Panc1 (cell line): ENCODE measurements around the gene CNTNAP1. TPM values are rescaled to one million over a fixed set of nuclear protein-coding genes. Genes with fewer than 3 reads are reported as not detected.
A peak's percentile ranks its signal among the peaks of the same experiment; 100 is the strongest.

Source experiments
- ATAC-seq: fragments of 200-7000 bp; cut with Tn5 transposase; 2 replicates; pipeline ENCODE4 v1.9.1; 2020; ENCODE audit warnings: mild to moderate bottlenecking, moderate library complexity
- BruUV-seq: library from RNA; stranded (reverse); fragments of 400-500 nt; replicated peaks from 2 replicates; lab custom pipeline; 2021; lab: Mats Ljungman, UMichigan
- CTCF ChIA-PET: fragments of 300-600 bp; sonication (Branson Sonifier 250); formaldehyde crosslinking; loops from one replicate; lab custom pipeline; 2022; ENCODE audit warnings: antibody characterized with exemption; lab: Charles Lee
- POLR2A ChIA-PET: fragments of 300-600 bp; sonication (Branson Sonifier 250); formaldehyde crosslinking; loops from one replicate; lab custom pipeline; 2022; ENCODE audit warnings: antibody characterized with exemption; lab: Charles Lee
- DNase-seq: peaks from one replicate; pipeline ENCODE4 v3.0.0-alpha.2; 2010; ENCODE audit warnings: low read depth, low spot score
- H3K27ac ChIP-seq: 2 replicates; pipeline ENCODE4 v1.5.1; 2011; ENCODE audit warnings: mild to moderate bottlenecking, low read length, inconsistent platforms
- H3K27me3 ChIP-seq: fragments of 200-500 bp; sonication (Bioruptor generic); 2 replicates; pipeline ENCODE4 v1.6.0; 2014; ENCODE audit warnings: low read length, inconsistent platforms; ENCODE audit not compliant: control insufficient read depth, insufficient read depth
- H3K36me3 ChIP-seq: fragments of 200-500 bp; sonication (Bioruptor generic); 2 replicates; pipeline ENCODE4 v1.5.1; 2014; ENCODE audit warnings: inconsistent platforms, mild to moderate bottlenecking, low read length, moderate library complexity; ENCODE audit not compliant: control insufficient read depth, insufficient read depth
- H3K4me1 ChIP-seq: 2 replicates; pipeline ENCODE4 v1.5.1; 2011; ENCODE audit warnings: inconsistent platforms, mild to moderate bottlenecking, low read length, moderate library complexity; ENCODE audit not compliant: control insufficient read depth, insufficient read depth
- H3K4me3 ChIP-seq, 2 experiments: 2 replicates each; pipeline ENCODE4 v1.5.1; 2011 to 2012; ENCODE audit warnings: low read depth in 2 of 2, low read length in 2 of 2, mild to moderate bottlenecking in 2 of 2, inconsistent platforms in 1 of 2, moderate library complexity in 1 of 2
- H3K9me3 ChIP-seq: fragments of 200-500 bp; sonication (Bioruptor generic); 2 replicates; pipeline ENCODE4 v1.5.1; 2014; ENCODE audit warnings: low read depth, mild to moderate bottlenecking, inconsistent platforms, low read length, moderate library complexity; ENCODE audit not compliant: control insufficient read depth, insufficient read depth
- POLR2AphosphoS5 ChIP-seq: IDR thresholded peaks from 2 replicates; pipeline ENCODE4 v1.6.1; 2012; ENCODE audit warnings: mild to moderate bottlenecking, low read depth, low read length, moderate library complexity
- SIN3A ChIP-seq: IDR thresholded peaks from 2 replicates; pipeline ENCODE4 v1.6.1; 2012; ENCODE audit warnings: low read depth, mild to moderate bottlenecking, low read length, moderate library complexity, borderline replicate concordance; ENCODE audit not compliant: insufficient read depth
- TCF7L2 ChIP-seq: IDR thresholded peaks from 2 replicates; pipeline ENCODE4 v1.6.1; 2011; ENCODE audit warnings: mild to moderate bottlenecking, low read depth, low read length, inconsistent platforms
- in situ Hi-C: cut with HindIII; loops from 2 replicates; pipeline ENCODE4 v1.10.0; 2016; ENCODE audit warnings: low sequenced_read_pairs, low pct_unique_long_range_greater_than_20kb
- intact Hi-C: fragments of 100-400 bp; cut with micrococcal nuclease; formaldehyde crosslinking; loops from one replicate; pipeline ENCODE4 v1.10.0; 2022; ENCODE audit not compliant: unreplicated experiment
- total RNA-seq: library from RNA; stranded (reverse); gene quantifications from one replicate; pipeline ENCODE4 v1.2.1, GENCODE V29; 2021; ENCODE audit not compliant: unreplicated experiment
- TF ChIP-seq, protein P1 (sequence below), 2 experiments: IDR thresholded peaks; 2 replicates each; pipeline ENCODE4 v1.6.1; 2011 to 2012; ENCODE audit warnings: low read depth in 2 of 2, control low read depth in 1 of 2, low read length in 1 of 2, mild to moderate bottlenecking in 1 of 2, moderate library complexity in 1 of 2; ENCODE audit not compliant: insufficient read depth in 1 of 2
- TF ChIP-seq, protein P2 (sequence below): fragments of 450-650 bp; IDR thresholded peaks from 2 replicates; pipeline ENCODE4 v1.5.1; 2017; ENCODE audit warnings: mild to moderate bottlenecking

Gene CNTNAP1
- total RNA-seq, 1 experiment from 2014 or later = 20.4 TPM

DNA sequence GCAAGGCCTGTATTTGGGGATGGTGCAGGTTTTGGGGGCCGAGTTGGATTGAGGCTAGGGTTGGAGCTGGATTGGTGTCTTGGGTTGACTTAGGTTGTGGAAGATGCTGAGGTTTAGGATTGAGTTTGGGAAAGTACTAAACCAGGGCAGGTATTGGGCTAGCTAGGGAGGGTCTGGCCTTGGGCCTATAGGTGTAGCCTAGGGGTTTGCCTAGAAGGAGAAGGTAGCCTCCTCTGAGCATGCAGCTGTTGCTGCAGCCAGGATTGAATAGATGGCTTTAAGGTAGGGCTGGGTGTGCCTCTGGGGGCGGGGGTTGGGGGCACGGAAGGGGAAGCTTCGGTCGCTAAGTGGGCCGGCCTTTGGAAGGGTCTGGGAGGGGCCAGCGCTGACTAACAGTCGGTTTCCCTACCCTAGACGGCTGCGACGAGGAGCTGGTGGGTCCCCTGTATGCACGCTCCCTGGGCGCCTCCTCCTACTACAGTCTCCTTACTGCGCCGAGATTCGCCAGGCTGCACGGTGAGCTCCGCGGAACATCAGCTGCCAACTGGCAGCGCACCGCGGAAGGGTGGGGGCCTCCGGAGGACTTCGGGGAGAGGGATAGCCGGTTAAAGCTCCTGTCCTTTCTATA, 1.2 kb downstream of the CNTNAP1 start:
- TF ChIP-seq POLR2AphosphoS5 (no peak), SIN3A (no peak), TCF7L2 (no peak)
- TF ChIP-seq, protein P1, sequence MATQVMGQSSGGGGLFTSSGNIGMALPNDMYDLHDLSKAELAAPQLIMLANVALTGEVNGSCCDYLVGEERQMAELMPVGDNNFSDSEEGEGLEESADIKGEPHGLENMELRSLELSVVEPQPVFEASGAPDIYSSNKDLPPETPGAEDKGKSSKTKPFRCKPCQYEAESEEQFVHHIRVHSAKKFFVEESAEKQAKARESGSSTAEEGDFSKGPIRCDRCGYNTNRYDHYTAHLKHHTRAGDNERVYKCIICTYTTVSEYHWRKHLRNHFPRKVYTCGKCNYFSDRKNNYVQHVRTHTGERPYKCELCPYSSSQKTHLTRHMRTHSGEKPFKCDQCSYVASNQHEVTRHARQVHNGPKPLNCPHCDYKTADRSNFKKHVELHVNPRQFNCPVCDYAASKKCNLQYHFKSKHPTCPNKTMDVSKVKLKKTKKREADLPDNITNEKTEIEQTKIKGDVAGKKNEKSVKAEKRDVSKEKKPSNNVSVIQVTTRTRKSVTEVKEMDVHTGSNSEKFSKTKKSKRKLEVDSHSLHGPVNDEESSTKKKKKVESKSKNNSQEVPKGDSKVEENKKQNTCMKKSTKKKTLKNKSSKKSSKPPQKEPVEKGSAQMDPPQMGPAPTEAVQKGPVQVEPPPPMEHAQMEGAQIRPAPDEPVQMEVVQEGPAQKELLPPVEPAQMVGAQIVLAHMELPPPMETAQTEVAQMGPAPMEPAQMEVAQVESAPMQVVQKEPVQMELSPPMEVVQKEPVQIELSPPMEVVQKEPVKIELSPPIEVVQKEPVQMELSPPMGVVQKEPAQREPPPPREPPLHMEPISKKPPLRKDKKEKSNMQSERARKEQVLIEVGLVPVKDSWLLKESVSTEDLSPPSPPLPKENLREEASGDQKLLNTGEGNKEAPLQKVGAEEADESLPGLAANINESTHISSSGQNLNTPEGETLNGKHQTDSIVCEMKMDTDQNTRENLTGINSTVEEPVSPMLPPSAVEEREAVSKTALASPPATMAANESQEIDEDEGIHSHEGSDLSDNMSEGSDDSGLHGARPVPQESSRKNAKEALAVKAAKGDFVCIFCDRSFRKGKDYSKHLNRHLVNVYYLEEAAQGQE (IDR thresholded peaks at IDR 0.05; ENCODE audit: insufficient read depth in 1 of 2, low read depth in 2 of 2, low read length in 1 of 2) = no peak
- TF ChIP-seq, protein P2, sequence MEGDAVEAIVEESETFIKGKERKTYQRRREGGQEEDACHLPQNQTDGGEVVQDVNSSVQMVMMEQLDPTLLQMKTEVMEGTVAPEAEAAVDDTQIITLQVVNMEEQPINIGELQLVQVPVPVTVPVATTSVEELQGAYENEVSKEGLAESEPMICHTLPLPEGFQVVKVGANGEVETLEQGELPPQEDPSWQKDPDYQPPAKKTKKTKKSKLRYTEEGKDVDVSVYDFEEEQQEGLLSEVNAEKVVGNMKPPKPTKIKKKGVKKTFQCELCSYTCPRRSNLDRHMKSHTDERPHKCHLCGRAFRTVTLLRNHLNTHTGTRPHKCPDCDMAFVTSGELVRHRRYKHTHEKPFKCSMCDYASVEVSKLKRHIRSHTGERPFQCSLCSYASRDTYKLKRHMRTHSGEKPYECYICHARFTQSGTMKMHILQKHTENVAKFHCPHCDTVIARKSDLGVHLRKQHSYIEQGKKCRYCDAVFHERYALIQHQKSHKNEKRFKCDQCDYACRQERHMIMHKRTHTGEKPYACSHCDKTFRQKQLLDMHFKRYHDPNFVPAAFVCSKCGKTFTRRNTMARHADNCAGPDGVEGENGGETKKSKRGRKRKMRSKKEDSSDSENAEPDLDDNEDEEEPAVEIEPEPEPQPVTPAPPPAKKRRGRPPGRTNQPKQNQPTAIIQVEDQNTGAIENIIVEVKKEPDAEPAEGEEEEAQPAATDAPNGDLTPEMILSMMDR = no peak
- TSS peak; percentile 50 for BruUV-seq
- ChIA-PET CTCF (interaction anchor here (0.6 to 1.3 kb wide), 3 partner anchors 86 to 164 kb away, joined by 4 to 10 read pairs (median 4); no protein-coding TSS in a partner anchor), POLR2A (interaction anchor here (0.9 kb wide), 1 partner anchor 29 kb away, joined by 3 read pairs; no protein-coding TSS in a partner anchor)
- DNase-seq = no peak
- Histone ChIP-seq H3K4me3 (peak overlapping the region; percentile 52 to 67; a peak in 3 of 4 replicates), H3K9me3 (no peaks in the 10 kb centered on the region), H3K4me1 (peaks cover 17% of the 10 kb centered on the region), H3K36me3 (no peaks in the 10 kb centered on the region), H3K27me3 (no peaks in the 10 kb centered on the region), H3K27ac (peak overlapping the region; percentile 17; the same call in 1 of the 2 replicates)
- ATAC-seq = no peak
- intact Hi-C loops (no loop called here), in situ Hi-C loops (no loop called here)

DNA sequence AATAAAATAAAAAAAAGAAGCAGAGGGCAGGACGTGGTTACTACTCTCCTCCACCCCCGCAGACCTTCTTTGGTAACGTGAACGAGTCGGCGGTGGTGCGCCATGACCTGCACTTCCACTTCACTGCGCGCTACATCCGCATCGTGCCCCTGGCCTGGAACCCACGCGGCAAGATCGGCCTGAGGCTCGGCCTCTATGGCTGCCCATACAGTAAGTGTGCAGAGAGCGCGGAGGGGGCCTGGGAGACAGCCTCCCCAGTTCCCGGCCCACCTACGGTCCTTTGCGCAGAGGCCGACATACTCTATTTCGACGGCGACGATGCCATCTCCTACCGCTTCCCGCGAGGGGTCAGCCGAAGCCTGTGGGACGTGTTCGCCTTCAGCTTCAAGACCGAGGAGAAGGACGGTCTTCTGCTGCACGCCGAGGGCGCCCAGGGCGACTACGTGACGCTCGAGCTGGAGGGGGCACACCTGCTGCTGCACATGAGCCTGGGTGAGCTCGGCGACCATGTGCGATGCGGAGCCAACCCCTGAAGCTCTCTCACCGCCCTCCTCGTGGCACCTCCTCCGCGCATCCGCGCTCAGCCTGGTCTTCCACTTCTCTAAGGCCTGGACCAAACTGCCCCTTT, 2.7 kb downstream of the CNTNAP1 start:
- no TSS peak for BruUV-seq
- in situ Hi-C loops = no loop called here

More for the DNA sequence above, 2.7 kb downstream of the CNTNAP1 start:
- ATAC-seq (no peak), DNase-seq (no peak)
- Histone ChIP-seq H3K36me3 (no peaks in the 10 kb centered on the region), H3K27ac (no peak overlapping the region), H3K27me3 (no peaks in the 10 kb centered on the region), H3K4me3 (no peak overlapping the region), H3K4me1 (peaks cover 15% of the 10 kb centered on the region), H3K9me3 (no peaks in the 10 kb centered on the region)
- TF ChIP-seq, protein P1 (IDR thresholded peaks at IDR 0.05; ENCODE audit: insufficient read depth in 1 of 2, low read depth in 2 of 2, low read length in 1 of 2) = no peak
- TF ChIP-seq SIN3A (no peak), TCF7L2 (no peak), POLR2AphosphoS5 (no peak)
- TF ChIP-seq, protein P2 = no peak
- ChIA-PET POLR2A (no interaction called here), CTCF (no interaction called here)
- intact Hi-C loops = no loop called here
